NCI-H748 (cell line): ENCODE results near the gene DRICH1.
"Not testable (repeated sequence)": the region's sequence is repeated elsewhere in the genome, so short reads cannot be mapped to it uniquely, and the experiment has no call there.

ENCODE experiments used
- DNase-seq: peaks from one replicate; lab custom pipeline; 2025; ENCODE audit not compliant: unreplicated experiment; lab: John Stamatoyannopoulos, UW

DRICH1 gene

GRCh38 chr22:23569716-23570115, 62.4 kb downstream of the DRICH1 start:
- no peak for DNase-seq

- no peak for DNase-seq
Measured at GRCh38 chr22:23569291-23569690, 62.8 kb downstream of the DRICH1 start.

- DNase-seq, result no peak
Measured at GRCh38 chr22:23566705-23567475, 65.2 kb downstream of the DRICH1 start.

- peak; percentile 41 for DNase-seq
Measured at GRCh38 chr22:23565915-23566704, 66.0 kb downstream of the DRICH1 start.

GRCh38 chr22:23565305-23565914, 66.7 kb downstream of the DRICH1 start:
- DNase-seq, result no peak

- no peak for DNase-seq
Measured at GRCh38 chr22:23564276-23564675, 67.8 kb downstream of the DRICH1 start.

GRCh38 chr22:23563111-23563510, 69.0 kb downstream of the DRICH1 start:
- DNase-seq, result no peak

- DNase-seq, result no peak
Measured at GRCh38 chr22:23562186-23562585, 69.9 kb downstream of the DRICH1 start.

GRCh38 chr22:23561025-23561510, 71.1 kb downstream of the DRICH1 start:
- not testable (repeated sequence) for DNase-seq

GRCh38 chr22:23560215-23560614, 71.9 kb downstream of the DRICH1 start:
- not testable (repeated sequence) for DNase-seq
